Natural killer cell (primary cell): ENCODE data around the gene DLGAP4. TPM values are rescaled to one million over a fixed set of nuclear protein-coding genes. Genes with fewer than 3 reads are reported as not detected.

Experiments
- ATAC-seq, 3 donors: fragments of 150-1000 bp in 2 of 3; fragments of 200-7000 bp in 1 of 3; cut with Tn5 transposase; 1 replicate in 1 of 3; 2 replicates in 2 of 3; pipeline ENCODE4 v1.10.0; 2021; ENCODE audit warnings: mild to moderate bottlenecking in 2 of 3, moderate library complexity in 2 of 3
- DNase-seq, 2 donors: peaks; one replicate each; pipeline versions ENCODE4 v3.0.0 to v3.0.0-alpha.2; 2013 to 2021; ENCODE audit warnings: mixed read lengths in 1 of 2
- H3K27ac ChIP-seq: one replicate; pipeline ENCODE4 v1.5.1; 2013; ENCODE audit warnings: mild to moderate bottlenecking, low read length
- H3K27me3 ChIP-seq: one replicate; pipeline ENCODE4 v1.6.1; 2013; ENCODE audit warnings: low read length; ENCODE audit not compliant: control insufficient read depth, insufficient read depth
- H3K36me3 ChIP-seq: one replicate; pipeline ENCODE4 v1.6.1; 2013; ENCODE audit warnings: low read length; ENCODE audit not compliant: control insufficient read depth, insufficient read depth
- H3K4me1 ChIP-seq: one replicate; pipeline ENCODE4 v1.6.1; 2013; ENCODE audit warnings: low read length; ENCODE audit not compliant: control insufficient read depth, insufficient read depth
- H3K4me3 ChIP-seq: one replicate; pipeline ENCODE4 v1.5.1; 2013; ENCODE audit warnings: low read length
- H3K9me3 ChIP-seq: one replicate; pipeline ENCODE4 v1.6.1; 2013; ENCODE audit warnings: low read length; ENCODE audit not compliant: control insufficient read depth, insufficient read depth
- H3K27ac Mint-ChIP-seq, 2 donors: one replicate each; pipeline ENCODE4 v1.8.0; 2022; ENCODE audit warnings: mild to moderate bottlenecking in 2 of 2, mixed read lengths in 2 of 2, moderate library complexity in 1 of 2
- H3K27me3 Mint-ChIP-seq, 2 donors: one replicate each; pipeline ENCODE4 v1.8.0; 2022; ENCODE audit warnings: low read depth in 2 of 2, mixed read lengths in 2 of 2
- H3K36me3 Mint-ChIP-seq: one replicate; pipeline ENCODE4 v1.8.0; 2022; ENCODE audit warnings: mixed read lengths
- H3K4me1 Mint-ChIP-seq, 2 donors: one replicate each; pipeline ENCODE4 v1.8.0; 2022; ENCODE audit warnings: mixed read lengths in 2 of 2
- H3K4me3 Mint-ChIP-seq: one replicate; pipeline ENCODE4 v1.8.0; 2022; ENCODE audit warnings: mild to moderate bottlenecking, moderate library complexity, mixed read lengths
- H3K9me3 Mint-ChIP-seq, 2 donors: one replicate each; pipeline ENCODE4 v1.8.0; 2022; ENCODE audit warnings: mixed read lengths in 2 of 2
- CTCF ChIP-seq: fragments of 200-600 bp; IDR thresholded peaks from one replicate; pipeline ENCODE4 v1.8.0; 2022; ENCODE audit warnings: antibody characterized with exemption
- WGBS: methylation state at CpG from one replicate; pipeline ENCODE4 v1.1.7; 2013; ENCODE audit warnings: missing lambda C conversion rate; ENCODE audit not compliant: insufficient coverage; 5-methylcytosine and 5-hydroxymethylcytosine counted together
- intact Hi-C: fragments of 100-400 bp; cut with micrococcal nuclease; formaldehyde crosslinking; loops from one replicate; pipeline ENCODE4 v1.14.2; 2022
- total RNA-seq, 4 donors: library from RNA; stranded (reverse); fragments of 120-200 nt in 1 of 4; gene quantifications; one replicate each; pipeline versions ENCODE4 v1.2.3 to v1.2.4, GENCODE V29; 2013 to 2022

DLGAP4 gene
- total RNA-seq, 3 donors from 2014 or later (not counting 1 experiment from before 2014, with no cell fraction given), result 47.9 to 51.6 (median 51.2) TPM

GRCh38 chr20:36352843-36353553 is 46.9 kb downstream of the DLGAP4 start:
- Mint-ChIP-seq H3K27ac (no peak overlapping the region), H3K27me3 (peaks cover 0 to 7% of the 10 kb centered on the region in 2 donors), H3K36me3 (no peaks in the 10 kb centered on the region), H3K4me3 (no peak overlapping the region), H3K9me3 (no peaks in the 10 kb centered on the region), H3K4me1 (no peaks in the 10 kb centered on the region)
- no peaks in the 10 kb centered on the region for H3K36me3 ChIP-seq
- H3K27me3 ChIP-seq, result no peaks in the 10 kb centered on the region
- intact Hi-C loops, result no loop called here
- no peaks in the 10 kb centered on the region for H3K9me3 ChIP-seq
- WGBS, result 66% methylated on average over 10 of the region's 11 CpGs
- H3K4me1 ChIP-seq, result no peaks in the 10 kb centered on the region
- DNase-seq (no peak), ATAC-seq (no peak)
- TF ChIP-seq CTCF, result no peak
- H3K27ac ChIP-seq, result no peak overlapping the region
- no peak overlapping the region for H3K4me3 ChIP-seq

- Mint-ChIP-seq H3K27me3 (peaks cover 0 to 7% of the 10 kb centered on the region in 2 donors), H3K4me3 (no peak overlapping the region), H3K36me3 (no peaks in the 10 kb centered on the region), H3K9me3 (no peaks in the 10 kb centered on the region), H3K4me1 (no peaks in the 10 kb centered on the region), H3K27ac (no peak overlapping the region)
- Histone ChIP-seq H3K27me3 (no peaks in the 10 kb centered on the region), H3K9me3 (no peaks in the 10 kb centered on the region), H3K4me3 (no peak overlapping the region), H3K4me1 (no peaks in the 10 kb centered on the region), H3K27ac (no peak overlapping the region), H3K36me3 (no peaks in the 10 kb centered on the region)
- TF ChIP-seq CTCF, result no peak
- no peak for ATAC-seq
- DNase-seq, result no peak
- WGBS, result 75% methylated on average over 9 of the region's 9 CpGs
- intact Hi-C loops, result no loop called here
Measured at GRCh38 chr20:36353740-36354139, 47.6 kb downstream of the DLGAP4 start.

- no peaks in the 10 kb centered on the region for H3K4me1 ChIP-seq
- intact Hi-C loops, result no loop called here
- 92% methylated on average over 5 of the region's 5 CpGs for WGBS
- H3K9me3 Mint-ChIP-seq, result no peaks in the 10 kb centered on the region
- no peak overlapping the region for H3K27ac ChIP-seq
- H3K36me3 ChIP-seq, result no peaks in the 10 kb centered on the region
- no peaks in the 10 kb centered on the region for H3K36me3 Mint-ChIP-seq
- H3K4me3 Mint-ChIP-seq, result no peak overlapping the region
- H3K4me1 Mint-ChIP-seq, result no peaks in the 10 kb centered on the region
- DNase-seq (no peak), ATAC-seq (no peak)
- peaks cover 0 to 9% of the 10 kb centered on the region in 2 donors for H3K27me3 Mint-ChIP-seq
- no peak for TF ChIP-seq CTCF
- H3K27me3 ChIP-seq, result no peaks in the 10 kb centered on the region
- H3K27ac Mint-ChIP-seq, result no peak overlapping the region
- H3K9me3 ChIP-seq, result no peaks in the 10 kb centered on the region
- no peak overlapping the region for H3K4me3 ChIP-seq
Measured at GRCh38 chr20:36355469-36356171, 49.5 kb downstream of the DLGAP4 start.
